Neuronal stem cell (in vitro differentiated cells): Measurements from ENCODE around the gene HS3ST3B1.

Experiments used
- DNase-seq: peaks from one replicate; pipeline ENCODE4 v3.0.0-alpha.2; 2013; ENCODE audit warnings: low spot score
- H2AFZ ChIP-seq: one replicate; pipeline ENCODE4 v1.6.1; 2013; ENCODE audit warnings: mild to moderate bottlenecking, low read length, inconsistent platforms
- H2AK5ac ChIP-seq: 2 replicates; pipeline ENCODE4 v1.6.1; 2013; ENCODE audit warnings: low read depth, mild to moderate bottlenecking, inconsistent platforms, low read length, moderate library complexity, mixed read lengths
- H2BK120ac ChIP-seq: 2 replicates; pipeline ENCODE4 v1.6.1; 2013; ENCODE audit warnings: low read depth, mild to moderate bottlenecking, inconsistent platforms, low read length, moderate library complexity, mixed read lengths
- H2BK12ac ChIP-seq: one replicate; pipeline ENCODE4 v1.6.1; 2013; ENCODE audit warnings: low read length, inconsistent platforms
- H2BK15ac ChIP-seq: 2 replicates; pipeline ENCODE4 v1.6.1; 2013; ENCODE audit warnings: mild to moderate bottlenecking, low read length, inconsistent platforms, mixed read lengths
- H2BK5ac ChIP-seq: one replicate; pipeline ENCODE4 v1.6.1; 2013; ENCODE audit warnings: inconsistent platforms, mild to moderate bottlenecking, low read length, moderate library complexity
- H3K14ac ChIP-seq: one replicate; pipeline ENCODE4 v1.6.1; 2013; ENCODE audit warnings: low read length, inconsistent platforms
- H3K18ac ChIP-seq: 2 replicates; pipeline ENCODE4 v1.6.1; 2013; ENCODE audit warnings: low read length, inconsistent platforms
- H3K23ac ChIP-seq: 2 replicates; pipeline ENCODE4 v1.6.1; 2013; ENCODE audit warnings: low read depth, mild to moderate bottlenecking, mixed read lengths, low read length, inconsistent platforms; ENCODE audit not compliant: poor library complexity
- H3K27ac ChIP-seq: replicated peaks from 3 replicates; pipeline ENCODE4 v1.5.1; 2013; ENCODE audit warnings: low read length, inconsistent platforms
- H3K27me3 ChIP-seq, 3 experiments: 2 replicates each; pipeline ENCODE4 v1.6.1; 2013; ENCODE audit warnings: low read length in 3 of 3, mild to moderate bottlenecking in 2 of 3, inconsistent platforms in 1 of 3, low read depth in 1 of 3, mixed read lengths in 1 of 3, moderate library complexity in 1 of 3; ENCODE audit not compliant: control insufficient read depth in 3 of 3, insufficient read depth in 3 of 3
- H3K36me3 ChIP-seq, 2 donors: replicated peaks in 1 of 2; 2 replicates each; pipeline ENCODE4 v1.6.1; 2013; ENCODE audit warnings: low read length in 2 of 2; ENCODE audit not compliant: control insufficient read depth in 2 of 2, insufficient read depth in 2 of 2
- H3K4ac ChIP-seq: 2 replicates; pipeline ENCODE4 v1.6.1; 2013; ENCODE audit warnings: inconsistent platforms, mild to moderate bottlenecking, low read length, moderate library complexity
- H3K4me1 ChIP-seq, 2 donors: 1 replicate in 1 of 2; 2 replicates in 1 of 2; pipeline ENCODE4 v1.6.1; 2013; ENCODE audit warnings: low read length in 2 of 2, low read depth in 1 of 2; ENCODE audit not compliant: control insufficient read depth in 2 of 2, insufficient read depth in 1 of 2
- H3K4me2 ChIP-seq: one replicate; pipeline ENCODE4 v1.6.1; 2013; ENCODE audit warnings: mild to moderate bottlenecking, low read length, inconsistent platforms; ENCODE audit not compliant: insufficient read depth, poor library complexity, severe bottlenecking
- H3K4me3 ChIP-seq, 2 donors: 2 replicates each; pipeline ENCODE4 v1.5.1; 2013; ENCODE audit warnings: low read length in 2 of 2, mild to moderate bottlenecking in 2 of 2, inconsistent platforms in 1 of 2, moderate library complexity in 1 of 2
- H3K79me1 ChIP-seq: one replicate; pipeline ENCODE4 v1.6.1; 2013; ENCODE audit warnings: low read depth, mild to moderate bottlenecking, inconsistent platforms, low read length, moderate library complexity
- H3K9ac ChIP-seq: one replicate; pipeline ENCODE4 v1.6.1; 2013; ENCODE audit warnings: mild to moderate bottlenecking, low read depth, low read length, inconsistent platforms; ENCODE audit not compliant: poor library complexity
- H3K9me3 ChIP-seq, 2 donors: replicated peaks in 1 of 2; 2 replicates each; pipeline versions ENCODE3 to v1.6.1; 2013; ENCODE audit warnings: low read length in 2 of 2, mild to moderate bottlenecking in 2 of 2, inconsistent platforms in 1 of 2, low read depth in 1 of 2, mixed read lengths in 1 of 2, moderate library complexity in 1 of 2; ENCODE audit not compliant: control insufficient read depth in 2 of 2, insufficient read depth in 1 of 2
- H4K8ac ChIP-seq: one replicate; pipeline ENCODE4 v1.6.1; 2013; ENCODE audit warnings: low read depth, mild to moderate bottlenecking, inconsistent platforms, low read length, moderate library complexity
- H4K91ac ChIP-seq: one replicate; pipeline ENCODE4 v1.6.1; 2013; ENCODE audit warnings: low read length, low read depth, mild to moderate bottlenecking, inconsistent platforms; ENCODE audit not compliant: poor library complexity
- WGBS, 2 donors: extraction: QIAGEN DNeasy Blood & Tissue Kit; methylation state at CpG; one replicate each; pipeline ENCODE4 v1.1.7; 2013; ENCODE audit warnings: missing lambda C conversion rate in 2 of 2, mixed read lengths in 1 of 2; ENCODE audit not compliant: insufficient read length in 2 of 2, insufficient replicate concordance in 1 of 2; ENCODE audit errors: extremely low coverage in 2 of 2; 5-methylcytosine and 5-hydroxymethylcytosine counted together

Gene HS3ST3B1

DNA sequence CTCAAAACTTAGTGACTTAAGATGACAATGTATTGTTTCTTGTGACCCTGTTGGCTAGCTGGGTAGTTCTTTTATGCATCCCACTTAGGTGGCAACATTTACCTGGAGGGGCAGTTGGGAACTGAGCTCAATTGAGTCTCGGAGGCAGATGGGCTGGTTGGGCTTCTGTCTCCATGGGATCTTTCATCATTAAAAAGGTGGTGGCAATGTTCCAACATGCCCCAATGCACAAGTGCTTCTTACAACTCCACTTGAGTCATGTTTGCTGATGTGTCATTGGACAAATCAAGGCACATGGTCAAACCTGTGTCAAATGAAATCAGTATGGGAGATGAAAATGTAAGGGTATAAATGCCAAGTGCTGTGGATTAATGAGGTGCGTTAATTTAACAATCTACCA, 11.7 kb upstream of the HS3ST3B1 start:
- H3K4me3 ChIP-seq = no peak overlapping the region
- no peak overlapping the region for H2BK120ac ChIP-seq
- no peak overlapping the region for H3K23ac ChIP-seq
- no peak overlapping the region for H4K91ac ChIP-seq
- H3K4me1 ChIP-seq = no peaks in the 10 kb centered on the region
- H2AFZ ChIP-seq = no peak overlapping the region
- no peaks in the 10 kb centered on the region for H3K36me3 ChIP-seq
- H3K4me2 ChIP-seq = no peak overlapping the region
- no peak overlapping the region for H4K8ac ChIP-seq
- no peaks in the 10 kb centered on the region for H3K79me1 ChIP-seq
- H3K4ac ChIP-seq = no peak overlapping the region
- DNase-seq = no peak
- no CpG with 5 or more reads among the region's 2 CpGs for WGBS, 2 donors
- H3K9ac ChIP-seq = no peak overlapping the region
- H3K18ac ChIP-seq = no peak overlapping the region
- no peak overlapping the region for H2BK5ac ChIP-seq
- H2AK5ac ChIP-seq = no peak overlapping the region
- no peak overlapping the region for H2BK15ac ChIP-seq
- no peak overlapping the region for H3K27ac ChIP-seq
- peaks cover 0 to 6% (median 0%) of the 10 kb centered on the region in 3 experiments for H3K27me3 ChIP-seq
- H3K14ac ChIP-seq = no peak overlapping the region
- peaks cover 0 to 6% of the 10 kb centered on the region in 2 donors for H3K9me3 ChIP-seq
- no peak overlapping the region for H2BK12ac ChIP-seq

DNA sequence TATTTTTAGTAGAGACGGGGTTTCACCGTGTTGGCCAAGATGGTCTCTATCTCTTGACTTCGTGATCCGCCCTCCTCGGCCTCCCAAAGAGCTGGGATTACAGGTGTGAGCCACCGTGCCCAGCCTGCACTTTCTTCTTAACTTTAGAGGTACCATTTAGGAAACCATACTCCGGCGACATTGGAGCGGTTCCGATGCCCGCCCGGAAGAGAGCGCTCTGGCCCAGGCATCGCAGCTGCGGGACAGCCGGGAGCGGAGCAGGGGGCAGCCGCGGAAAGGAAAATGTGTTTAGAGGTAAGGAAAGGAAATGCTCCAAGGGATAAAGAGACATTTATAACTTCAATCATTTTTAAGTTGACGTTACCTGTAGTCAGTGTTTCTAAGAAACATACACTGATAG, 6.0 kb upstream of the HS3ST3B1 start:
- WGBS, 2 donors = no CpG with 5 or more reads among the region's 20 CpGs
- no peak overlapping the region for H4K91ac ChIP-seq
- no peak for DNase-seq
- H3K4me2 ChIP-seq = no peak overlapping the region
- no peak overlapping the region for H3K4ac ChIP-seq
- H2BK5ac ChIP-seq = no peak overlapping the region
- H3K27ac ChIP-seq = no peak overlapping the region
- H3K27me3 ChIP-seq = peaks cover 2 to 44% (median 29%) of the 10 kb centered on the region in 3 experiments
- H3K4me1 ChIP-seq = peaks cover 7 to 9% of the 10 kb centered on the region in 2 donors
- no peak overlapping the region for H2BK15ac ChIP-seq
- no peaks in the 10 kb centered on the region for H3K79me1 ChIP-seq
- no peaks in the 10 kb centered on the region for H3K36me3 ChIP-seq
- H4K8ac ChIP-seq = no peak overlapping the region
- H2AK5ac ChIP-seq = no peak overlapping the region
- no peak overlapping the region for H2AFZ ChIP-seq
- no peak overlapping the region for H3K23ac ChIP-seq
- H3K18ac ChIP-seq = no peak overlapping the region
- no peak overlapping the region for H2BK12ac ChIP-seq
- peaks cover 0 to 25% of the 10 kb centered on the region in 2 donors for H3K9me3 ChIP-seq
- no peak overlapping the region for H3K14ac ChIP-seq
- H3K9ac ChIP-seq = no peak overlapping the region
- no peak overlapping the region for H3K4me3 ChIP-seq
- H2BK120ac ChIP-seq = no peak overlapping the region

GRCh38 chr17:14295676-14296075, 5.2 kb upstream of the HS3ST3B1 start:
- WGBS, 2 donors = no CpG with 5 or more reads among the region's 9 CpGs
- Histone ChIP-seq H3K4me3 (no peak overlapping the region), H3K23ac (peak overlapping the region; percentile 58), H2AFZ (no peak overlapping the region), H2BK12ac (peak overlapping the region; percentile 33), H3K36me3 (no peaks in the 10 kb centered on the region), H2AK5ac (no peak overlapping the region), H3K79me1 (no peaks in the 10 kb centered on the region), H4K91ac (no peak overlapping the region), H2BK15ac (no peak overlapping the region), H3K9me3 (peaks cover 0 to 25% of the 10 kb centered on the region in 2 donors), H3K27ac (no peak overlapping the region), H2BK120ac (no peak overlapping the region), H4K8ac (no peak overlapping the region), H3K4ac (no peak overlapping the region), H3K18ac (peak overlapping the region; percentile 73), H3K9ac (no peak overlapping the region), H3K4me1 (peaks cover 9% of the 10 kb centered on the region in 2 donors), H3K27me3 (peaks cover 2 to 45% (median 29%) of the 10 kb centered on the region in 3 experiments), H3K14ac (no peak overlapping the region), H3K4me2 (no peak overlapping the region), H2BK5ac (no peak overlapping the region)
- DNase-seq = no peak

- no peak overlapping the region for H3K14ac ChIP-seq
- no peak overlapping the region for H2BK12ac ChIP-seq
- H3K4me3 ChIP-seq = no peak overlapping the region
- no peaks in the 10 kb centered on the region for H3K36me3 ChIP-seq
- H2BK5ac ChIP-seq = no peak overlapping the region
- H3K27me3 ChIP-seq = peaks cover 2 to 45% (median 29%) of the 10 kb centered on the region in 3 experiments
- peaks cover 9% of the 10 kb centered on the region in 2 donors for H3K4me1 ChIP-seq
- H3K27ac ChIP-seq = no peak overlapping the region
- no peak overlapping the region for H4K8ac ChIP-seq
- H3K4ac ChIP-seq = no peak overlapping the region
- H3K79me1 ChIP-seq = peaks cover 3% of the 10 kb centered on the region
- H3K18ac ChIP-seq = peak overlapping the region; percentile 49
- no peak overlapping the region for H3K9ac ChIP-seq
- H2BK15ac ChIP-seq = no peak overlapping the region
- WGBS, 2 donors = no CpG with 5 or more reads among the region's 12 CpGs
- no peak overlapping the region for H2AFZ ChIP-seq
- DNase-seq = no peak
- no peak overlapping the region for H3K23ac ChIP-seq
- no peak overlapping the region for H2BK120ac ChIP-seq
- peaks cover 0 to 25% of the 10 kb centered on the region in 2 donors for H3K9me3 ChIP-seq
- no peak overlapping the region for H2AK5ac ChIP-seq
- no peak overlapping the region for H3K4me2 ChIP-seq
- H4K91ac ChIP-seq = no peak overlapping the region
Observed at GRCh38 chr17:14296166-14296910, 4.5 kb upstream of the HS3ST3B1 start.
